HEK293 (cell line): ENCODE measurements around the gene NAE1.
A peak's percentile ranks its signal among the peaks of the same experiment; 100 is the strongest.

Source experiments
- CTCF ChIA-PET: fragments of 350-600 bp; formaldehyde crosslinking; extraction: SDS; loops from one replicate; lab custom pipeline; 2021; ENCODE audit warnings: antibody characterized with exemption; lab: Yijun Ruan, JAX
- POLR2A ChIA-PET: fragments of 300-600 bp; formaldehyde crosslinking; extraction: SDS; loops from one replicate; lab custom pipeline; 2020; ENCODE audit warnings: antibody characterized with exemption, inconsistent platforms; lab: Yijun Ruan, JAX
- H3K27ac ChIP-seq: fragments of 200-500 bp; sonication (Bioruptor generic); 2 replicates; pipeline ENCODE4 v1.5.1; 2014; ENCODE audit warnings: low read depth, low read length, control low read depth, inconsistent platforms; ENCODE audit errors: extremely low read depth
- H3K36me3 ChIP-seq, 2 experiments: fragments of 200-500 bp in 1 of 2; sonication (Bioruptor generic) in 1 of 2; 1 replicate in 1 of 2; 2 replicates in 1 of 2; pipeline ENCODE4 v1.5.1; 2014 to 2017; ENCODE audit warnings: inconsistent platforms in 2 of 2, low read length in 2 of 2; ENCODE audit not compliant: control insufficient read depth in 2 of 2, insufficient read depth in 1 of 2
- H3K4me1 ChIP-seq: fragments of 200-500 bp; sonication (Bioruptor generic); 2 replicates; pipeline ENCODE4 v1.5.1; 2014; ENCODE audit warnings: mild to moderate bottlenecking, low read length, inconsistent platforms; ENCODE audit not compliant: control insufficient read depth, insufficient read depth
- H3K4me3 ChIP-seq: 2 replicates; pipeline ENCODE4 v1.5.1; 2011; ENCODE audit warnings: low read depth, mild to moderate bottlenecking, control low read depth, low read length, moderate library complexity
- H3K9me3 ChIP-seq: fragments of 200-500 bp; sonication (Bioruptor generic); 2 replicates; pipeline ENCODE4 v1.5.1; 2014; ENCODE audit warnings: low read depth, low read length, inconsistent platforms; ENCODE audit not compliant: control insufficient read depth, insufficient read depth
- EGR2 ChIP-seq: fragments of 450-650 bp; formaldehyde crosslinking; IDR thresholded peaks from 2 replicates; pipeline ENCODE4 v1.5.1; 2016; ENCODE audit warnings: low read depth, missing biosample characterization, missing genetic modification characterization
- IKZF3 ChIP-seq: fragments of 450-650 bp; IDR thresholded peaks from 2 replicates; pipeline ENCODE4 v1.5.0; 2018; ENCODE audit warnings: missing biosample characterization, mild to moderate bottlenecking, missing genetic modification characterization, moderate library complexity
- MEIS1 ChIP-seq: sonication (generic); formaldehyde crosslinking; IDR thresholded peaks from 2 replicates; pipeline ENCODE4 v1.8.1; 2022; ENCODE audit warnings: missing genetic modification reagents, mild to moderate bottlenecking, borderline replicate concordance
- SP2 ChIP-seq: fragments of 450-650 bp; formaldehyde crosslinking; IDR thresholded peaks from 2 replicates; pipeline ENCODE4 v1.5.1; 2016; ENCODE audit warnings: missing biosample characterization, missing genetic modification characterization
- SP7 ChIP-seq: fragments of 450-650 bp; formaldehyde crosslinking; IDR thresholded peaks from 2 replicates; pipeline ENCODE4 v1.5.1; 2016; ENCODE audit warnings: missing biosample characterization, missing genetic modification characterization
- ZBTB17 ChIP-seq: fragments of 450-650 bp; formaldehyde crosslinking; IDR thresholded peaks from 2 replicates; pipeline ENCODE4 v1.5.1; 2016; ENCODE audit warnings: missing biosample characterization, missing genetic modification characterization
- ZBTB20 ChIP-seq: fragments of 450-650 bp; formaldehyde crosslinking; IDR thresholded peaks from 2 replicates; pipeline ENCODE4 v1.5.1; 2016; ENCODE audit warnings: missing biosample characterization, missing genetic modification characterization
- ZIC2 ChIP-seq: fragments of 450-650 bp; formaldehyde crosslinking; IDR thresholded peaks from 2 replicates; pipeline ENCODE4 v1.5.1; 2016; ENCODE audit warnings: missing biosample characterization, missing genetic modification characterization
- ZNF121 ChIP-seq: fragments of 450-650 bp; formaldehyde crosslinking; IDR thresholded peaks from 2 replicates; pipeline ENCODE4 v1.5.1; 2016; ENCODE audit warnings: missing biosample characterization, missing genetic modification characterization
- ZNF140 ChIP-seq: fragments of 450-650 bp; formaldehyde crosslinking; IDR thresholded peaks from 2 replicates; pipeline ENCODE4 v1.5.1; 2016; ENCODE audit warnings: missing biosample characterization, missing genetic modification characterization
- ZNF16 ChIP-seq: fragments of 450-650 bp; formaldehyde crosslinking; IDR thresholded peaks from 2 replicates; pipeline ENCODE4 v1.5.1; 2016; ENCODE audit warnings: low read depth, missing biosample characterization, missing genetic modification characterization
- ZNF202 ChIP-seq: fragments of 450-650 bp; formaldehyde crosslinking; IDR thresholded peaks from 2 replicates; pipeline ENCODE4 v1.5.1; 2016; ENCODE audit warnings: missing biosample characterization, missing genetic modification characterization, borderline replicate concordance
- ZNF266 ChIP-seq: fragments of 450-650 bp; formaldehyde crosslinking; IDR thresholded peaks from 2 replicates; pipeline ENCODE4 v1.5.1; 2016; ENCODE audit warnings: missing biosample characterization, missing genetic modification characterization, low read depth
- ZNF302 ChIP-seq: fragments of 450-650 bp; formaldehyde crosslinking; IDR thresholded peaks from 2 replicates; pipeline ENCODE4 v1.5.1; 2016; ENCODE audit warnings: missing biosample characterization, missing genetic modification characterization, low read depth
- ZNF423 ChIP-seq: fragments of 450-650 bp; formaldehyde crosslinking; IDR thresholded peaks from 2 replicates; pipeline ENCODE4 v1.5.1; 2016; ENCODE audit warnings: missing biosample characterization, missing genetic modification characterization
- ZNF510 ChIP-seq: fragments of 450-650 bp; formaldehyde crosslinking; IDR thresholded peaks from 2 replicates; pipeline ENCODE4 v1.5.1; 2018; ENCODE audit warnings: mild to moderate bottlenecking, missing genetic modification characterization, missing biosample characterization; ENCODE audit not compliant: insufficient replicate concordance
- ZNF561 ChIP-seq: fragments of 450-650 bp; IDR thresholded peaks from 2 replicates; pipeline ENCODE4 v1.5.1; 2018; ENCODE audit warnings: missing biosample characterization, missing genetic modification characterization, borderline replicate concordance
- ZNF626 ChIP-seq: fragments of 450-650 bp; sonication (Bioruptor Pico); formaldehyde crosslinking; IDR thresholded peaks from 2 replicates; pipeline ENCODE4 v1.5.1; 2018; ENCODE audit warnings: missing biosample characterization, missing genetic modification characterization, inconsistent platforms
- ZNF629 ChIP-seq: fragments of 450-650 bp; formaldehyde crosslinking; IDR thresholded peaks from 2 replicates; pipeline ENCODE4 v1.5.1; 2017; ENCODE audit warnings: missing biosample characterization, missing genetic modification characterization
- ZNF660 ChIP-seq: fragments of 450-650 bp; IDR thresholded peaks from 2 replicates; pipeline ENCODE4 v1.5.1; 2018; ENCODE audit warnings: missing biosample characterization, mild to moderate bottlenecking, missing genetic modification characterization
- ZNF670 ChIP-seq: fragments of 450-650 bp; formaldehyde crosslinking; IDR thresholded peaks from 2 replicates; pipeline ENCODE4 v1.5.1; 2016; ENCODE audit warnings: missing biosample characterization, missing genetic modification characterization, low read depth
- ZXDB ChIP-seq: fragments of 450-650 bp; formaldehyde crosslinking; IDR thresholded peaks from 2 replicates; pipeline ENCODE4 v1.5.1; 2016; ENCODE audit warnings: missing biosample characterization, missing genetic modification characterization
- TF ChIP-seq, protein P1 (sequence below): fragments of 450-650 bp; formaldehyde crosslinking; IDR thresholded peaks from 2 replicates; pipeline ENCODE4 v1.5.1; 2017; ENCODE audit warnings: missing biosample characterization, missing genetic modification characterization
- TF ChIP-seq, protein P2 (sequence below): fragments of 450-650 bp; formaldehyde crosslinking; IDR thresholded peaks from 2 replicates; pipeline ENCODE4 v1.5.1; 2016; ENCODE audit warnings: missing biosample characterization, missing genetic modification characterization
- TF ChIP-seq, protein P3 (sequence below): sonication (generic); formaldehyde crosslinking; IDR thresholded peaks from 2 replicates; pipeline ENCODE4 v1.8.1; 2022; ENCODE audit warnings: mild to moderate bottlenecking, moderate library complexity, missing genetic modification reagents
- TF ChIP-seq, protein P4 (sequence below): fragments of 450-650 bp; formaldehyde crosslinking; IDR thresholded peaks from 2 replicates; pipeline ENCODE4 v1.5.1; 2016; ENCODE audit warnings: missing biosample characterization, missing genetic modification characterization
- TF ChIP-seq, protein P5 (sequence below): fragments of 450-650 bp; formaldehyde crosslinking; IDR thresholded peaks from 2 replicates; pipeline ENCODE4 v1.5.1; 2016; ENCODE audit warnings: missing biosample characterization, missing genetic modification characterization

NAE1 gene

DNA sequence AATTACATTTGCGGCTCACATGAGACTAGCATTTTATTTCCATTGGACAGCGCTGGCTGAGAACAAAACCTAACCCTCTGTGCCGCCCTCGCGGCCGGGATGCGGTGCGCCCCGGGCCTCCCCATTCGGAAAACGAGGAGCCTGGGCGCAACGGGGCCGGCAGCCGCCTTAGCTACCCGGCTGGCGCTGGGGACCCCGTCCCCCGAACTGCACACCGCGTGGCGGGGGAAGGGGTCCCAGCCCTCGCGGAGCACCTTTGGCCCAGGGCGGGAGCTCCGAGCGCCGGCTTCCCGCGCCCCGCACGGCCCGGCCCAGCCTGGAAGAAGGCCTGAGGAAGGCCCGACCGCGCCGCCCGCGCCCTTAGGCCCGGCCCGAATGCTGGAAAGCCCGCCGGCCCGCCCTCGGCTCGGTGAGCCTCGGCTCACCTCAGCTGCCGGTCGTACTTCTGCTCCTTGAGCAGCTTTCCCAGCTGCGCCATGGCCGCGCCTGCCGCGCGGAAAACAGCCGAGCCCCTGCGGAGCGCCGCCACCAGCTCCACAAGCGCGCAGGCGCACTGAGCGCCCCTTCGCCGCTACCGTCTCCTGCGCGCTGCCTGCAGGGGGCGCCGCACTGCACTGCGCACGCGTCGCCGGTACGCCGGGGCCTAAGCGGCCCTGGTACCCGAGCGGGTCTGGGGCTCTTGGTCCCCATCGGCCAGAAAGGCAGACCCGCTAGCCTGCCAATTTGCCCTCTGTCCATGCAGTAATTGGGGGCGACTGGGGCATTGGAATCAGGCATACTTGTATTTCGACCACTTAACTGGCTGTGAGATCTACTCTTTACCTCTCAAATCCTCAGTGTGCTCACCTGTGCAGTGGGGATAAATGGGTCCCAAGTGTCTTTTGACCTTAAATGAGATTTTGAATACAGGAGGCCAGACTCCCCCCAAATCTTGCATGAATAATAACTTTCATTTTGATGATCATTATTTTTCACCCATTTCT is at the start of gene NAE1:
Gene NAE1 (minus strand): TSS at position 555 of the 983 bp plus-strand sequence. CDS start 77 bp downstream, at position 478.
- ChIA-PET POLR2A (interaction anchor here (0.6 to 3.4 kb wide), 16 partner anchors 12 to 391 kb away, joined by 3 to 20 read pairs (median 4); partner anchors contain the start of gene PDP2), CTCF (interaction anchor here (0.6 to 3.4 kb wide), 46 partner anchors 8 to 1880 kb away, joined by 3 to 74 read pairs (median 3); partner anchors contain the start of genes CA7, CKLF, DYNC1LI2 and PDP2)
- no peaks in the 10 kb centered on the region for H3K9me3 ChIP-seq
- H3K4me3 ChIP-seq, result peak within 1 kb of the TSS; percentile 75
- H3K36me3 ChIP-seq, result peaks cover 14 to 34% of the 10 kb centered on the region in 2 experiments
- peaks cover 5% of the 10 kb centered on the region; the same call in 1 of the 2 replicates for H3K4me1 ChIP-seq
- peak within 1 kb of the TSS; percentile 88 for H3K27ac ChIP-seq
- TF ChIP-seq ZNF510 (no peak), ZXDB (tag by site-specific recombination) (peak; percentile 94), ZNF629 (tag by site-specific recombination) (no peak), ZBTB20 (tag by site-specific recombination) (no peak; the same call in 1 of the 2 replicates), ZNF121 (tag by site-specific recombination) (peak; percentile 90), SP7 (tag by site-specific recombination) (peak; percentile 27; the same call in 1 of the 2 replicates), ZNF16 (tag by site-specific recombination) (no peak), ZNF140 (no peak), ZNF660 (peak; percentile 86), ZNF266 (tag by site-specific recombination) (no peak), ZNF626 (tag by site-specific recombination) (no peak), ZNF561 (peak; percentile 95), IKZF3 (tag by site-specific recombination) (peak; percentile 59), ZNF202 (tag by site-specific recombination) (no peak), ZNF423 (tag by site-specific recombination) (no peak), MEIS1 (CRISPR knock-in tag) (no peak), ZNF302 (tag by site-specific recombination) (no peak), ZNF670 (no peak), ZBTB17 (tag by site-specific recombination) (peak; percentile 44; the same call in 1 of the 2 replicates), EGR2 (tag by site-specific recombination) (no peak), ZIC2 (tag by site-specific recombination) (0 out of 2 replicates have a peak, but pooled peaks have one; percentile 13), SP2 (tag by site-specific recombination) (no peak)
- TF ChIP-seq, protein P1, sequence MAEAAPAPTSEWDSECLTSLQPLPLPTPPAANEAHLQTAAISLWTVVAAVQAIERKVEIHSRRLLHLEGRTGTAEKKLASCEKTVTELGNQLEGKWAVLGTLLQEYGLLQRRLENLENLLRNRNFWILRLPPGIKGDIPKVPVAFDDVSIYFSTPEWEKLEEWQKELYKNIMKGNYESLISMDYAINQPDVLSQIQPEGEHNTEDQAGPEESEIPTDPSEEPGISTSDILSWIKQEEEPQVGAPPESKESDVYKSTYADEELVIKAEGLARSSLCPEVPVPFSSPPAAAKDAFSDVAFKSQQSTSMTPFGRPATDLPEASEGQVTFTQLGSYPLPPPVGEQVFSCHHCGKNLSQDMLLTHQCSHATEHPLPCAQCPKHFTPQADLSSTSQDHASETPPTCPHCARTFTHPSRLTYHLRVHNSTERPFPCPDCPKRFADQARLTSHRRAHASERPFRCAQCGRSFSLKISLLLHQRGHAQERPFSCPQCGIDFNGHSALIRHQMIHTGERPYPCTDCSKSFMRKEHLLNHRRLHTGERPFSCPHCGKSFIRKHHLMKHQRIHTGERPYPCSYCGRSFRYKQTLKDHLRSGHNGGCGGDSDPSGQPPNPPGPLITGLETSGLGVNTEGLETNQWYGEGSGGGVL, result no peak
- TF ChIP-seq, protein P2, sequence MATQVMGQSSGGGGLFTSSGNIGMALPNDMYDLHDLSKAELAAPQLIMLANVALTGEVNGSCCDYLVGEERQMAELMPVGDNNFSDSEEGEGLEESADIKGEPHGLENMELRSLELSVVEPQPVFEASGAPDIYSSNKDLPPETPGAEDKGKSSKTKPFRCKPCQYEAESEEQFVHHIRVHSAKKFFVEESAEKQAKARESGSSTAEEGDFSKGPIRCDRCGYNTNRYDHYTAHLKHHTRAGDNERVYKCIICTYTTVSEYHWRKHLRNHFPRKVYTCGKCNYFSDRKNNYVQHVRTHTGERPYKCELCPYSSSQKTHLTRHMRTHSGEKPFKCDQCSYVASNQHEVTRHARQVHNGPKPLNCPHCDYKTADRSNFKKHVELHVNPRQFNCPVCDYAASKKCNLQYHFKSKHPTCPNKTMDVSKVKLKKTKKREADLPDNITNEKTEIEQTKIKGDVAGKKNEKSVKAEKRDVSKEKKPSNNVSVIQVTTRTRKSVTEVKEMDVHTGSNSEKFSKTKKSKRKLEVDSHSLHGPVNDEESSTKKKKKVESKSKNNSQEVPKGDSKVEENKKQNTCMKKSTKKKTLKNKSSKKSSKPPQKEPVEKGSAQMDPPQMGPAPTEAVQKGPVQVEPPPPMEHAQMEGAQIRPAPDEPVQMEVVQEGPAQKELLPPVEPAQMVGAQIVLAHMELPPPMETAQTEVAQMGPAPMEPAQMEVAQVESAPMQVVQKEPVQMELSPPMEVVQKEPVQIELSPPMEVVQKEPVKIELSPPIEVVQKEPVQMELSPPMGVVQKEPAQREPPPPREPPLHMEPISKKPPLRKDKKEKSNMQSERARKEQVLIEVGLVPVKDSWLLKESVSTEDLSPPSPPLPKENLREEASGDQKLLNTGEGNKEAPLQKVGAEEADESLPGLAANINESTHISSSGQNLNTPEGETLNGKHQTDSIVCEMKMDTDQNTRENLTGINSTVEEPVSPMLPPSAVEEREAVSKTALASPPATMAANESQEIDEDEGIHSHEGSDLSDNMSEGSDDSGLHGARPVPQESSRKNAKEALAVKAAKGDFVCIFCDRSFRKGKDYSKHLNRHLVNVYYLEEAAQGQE, result peak; percentile 69
- TF ChIP-seq, protein P3, sequence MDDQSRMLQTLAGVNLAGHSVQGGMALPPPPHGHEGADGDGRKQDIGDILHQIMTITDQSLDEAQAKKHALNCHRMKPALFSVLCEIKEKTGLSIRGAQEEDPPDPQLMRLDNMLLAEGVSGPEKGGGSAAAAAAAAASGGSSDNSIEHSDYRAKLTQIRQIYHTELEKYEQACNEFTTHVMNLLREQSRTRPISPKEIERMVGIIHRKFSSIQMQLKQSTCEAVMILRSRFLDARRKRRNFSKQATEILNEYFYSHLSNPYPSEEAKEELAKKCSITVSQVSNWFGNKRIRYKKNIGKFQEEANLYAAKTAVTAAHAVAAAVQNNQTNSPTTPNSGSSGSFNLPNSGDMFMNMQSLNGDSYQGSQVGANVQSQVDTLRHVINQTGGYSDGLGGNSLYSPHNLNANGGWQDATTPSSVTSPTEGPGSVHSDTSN, result 0 out of 2 replicates have a peak, but pooled peaks have one; percentile 65
- TF ChIP-seq, protein P4, sequence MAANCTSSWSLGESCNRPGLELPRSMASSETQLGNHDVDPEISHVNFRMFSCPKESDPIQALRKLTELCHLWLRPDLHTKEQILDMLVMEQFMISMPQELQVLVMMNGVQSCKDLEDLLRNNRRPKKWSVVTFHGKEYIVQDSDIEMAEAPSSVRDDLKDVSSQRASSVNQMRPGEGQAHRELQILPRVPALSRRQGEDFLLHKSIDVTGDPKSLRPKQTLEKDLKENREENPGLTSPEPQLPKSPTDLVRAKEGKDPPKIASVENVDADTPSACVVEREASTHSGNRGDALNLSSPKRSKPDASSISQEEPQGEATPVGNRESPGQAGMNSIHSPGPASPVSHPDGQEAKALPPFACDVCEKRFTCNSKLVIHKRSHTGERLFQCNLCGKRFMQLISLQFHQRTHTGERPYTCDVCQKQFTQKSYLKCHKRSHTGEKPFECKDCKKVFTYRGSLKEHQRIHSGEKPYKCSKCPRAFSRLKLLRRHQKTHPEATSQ (tag by site-specific recombination), result no peak
- TF ChIP-seq, protein P5, sequence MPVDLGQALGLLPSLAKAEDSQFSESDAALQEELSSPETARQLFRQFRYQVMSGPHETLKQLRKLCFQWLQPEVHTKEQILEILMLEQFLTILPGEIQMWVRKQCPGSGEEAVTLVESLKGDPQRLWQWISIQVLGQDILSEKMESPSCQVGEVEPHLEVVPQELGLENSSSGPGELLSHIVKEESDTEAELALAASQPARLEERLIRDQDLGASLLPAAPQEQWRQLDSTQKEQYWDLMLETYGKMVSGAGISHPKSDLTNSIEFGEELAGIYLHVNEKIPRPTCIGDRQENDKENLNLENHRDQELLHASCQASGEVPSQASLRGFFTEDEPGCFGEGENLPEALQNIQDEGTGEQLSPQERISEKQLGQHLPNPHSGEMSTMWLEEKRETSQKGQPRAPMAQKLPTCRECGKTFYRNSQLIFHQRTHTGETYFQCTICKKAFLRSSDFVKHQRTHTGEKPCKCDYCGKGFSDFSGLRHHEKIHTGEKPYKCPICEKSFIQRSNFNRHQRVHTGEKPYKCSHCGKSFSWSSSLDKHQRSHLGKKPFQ (tag by site-specific recombination), result no peak
